Right lobe of liver (tissue), 6 donors: ENCODE measurements around the gene TDRD7. TPM values are rescaled to one million over a fixed set of nuclear protein-coding genes. Genes with fewer than 3 reads are reported as not detected.

Source experiments
- ATAC-seq, 4 donors: fragments of 200-7000 bp; cut with Tn5 transposase; one replicate each; pipeline ENCODE4 v1.9.1; 2020; ENCODE audit warnings: mild to moderate bottlenecking in 4 of 4, moderate library complexity in 4 of 4
- DNase-seq, 3 donors: peaks; one replicate each; pipeline ENCODE4 v3.0.0-alpha.2; 2020
- H3K27ac ChIP-seq, 3 donors: fragments of 200-600 bp; one replicate each; pipeline ENCODE4 v1.8.0; 2022
- H3K27me3 ChIP-seq, 2 donors: fragments of 200-600 bp; one replicate each; pipeline ENCODE4 v1.8.0; 2022
- H3K36me3 ChIP-seq, 4 donors: fragments of 200-600 bp; sonication (generic) in 1 of 4; one replicate each; pipeline versions ENCODE4 v1.5.1 to v1.8.0; 2017 to 2022; ENCODE audit warnings: control low read depth in 1 of 4
- H3K4me1 ChIP-seq, 4 donors: fragments of 200-600 bp; sonication (generic) in 1 of 4; one replicate each; pipeline versions ENCODE4 v1.5.1 to v1.8.0; 2017 to 2022; ENCODE audit warnings: control low read depth in 1 of 4
- H3K4me3 ChIP-seq, 3 donors: fragments of 200-600 bp; one replicate each; pipeline ENCODE4 v1.8.0; 2022
- H3K9me3 ChIP-seq, 4 donors: fragments of 200-600 bp; sonication (generic) in 1 of 4; one replicate each; pipeline versions ENCODE4 v1.5.1 to v1.8.0; 2017 to 2022; ENCODE audit warnings: control low read depth in 1 of 4
- CTCF ChIP-seq, 4 donors: fragments of 200-600 bp in 3 of 4; fragments of 450-650 bp in 1 of 4; IDR thresholded peaks; one replicate each; pipeline versions ENCODE4 v1.5.1 to v1.8.0; 2016 to 2022; ENCODE audit warnings: antibody characterized with exemption in 4 of 4, mild to moderate bottlenecking in 2 of 4
- POLR2A ChIP-seq: fragments of 450-650 bp; IDR thresholded peaks from one replicate; pipeline ENCODE4 v1.6.1; 2017; ENCODE audit warnings: antibody characterized with exemption, mild to moderate bottlenecking
- WGBS: methylation state at CpG from one replicate; pipeline ENCODE4 v1.1.6; 2018; ENCODE audit warnings: low coverage, low lambda C conversion rate; ENCODE audit not compliant: insufficient coverage; ENCODE audit errors: missing lambda C conversion rate; 5-methylcytosine and 5-hydroxymethylcytosine counted together
- intact Hi-C, 2 donors: fragments of 100-400 bp; cut with DNase I; formaldehyde crosslinking; loops; one replicate each; pipeline versions ENCODE4 v1.11.2 to v1.14.1; 2022
- total RNA-seq, 6 experiments: library from RNA; depleted of rRNA in 2 of 6; stranded (reverse); fragments of >200 nt in 2 of 6; fragmentation: NEBNext Ultra II Directional in 3 of 6; extraction: Animal tissue kit (Norgen Biotek cat#: 25700) in 3 of 6; gene quantifications; one replicate each; pipeline versions ENCODE4 v1.1.0 to v1.2.4, GENCODE V29; 2016 to 2023
- donor health status: DM: no; HTN: yes; CAD: no.
- donor health status: DM: no; HTN: no; CAD: no.
- donor health status: DM: no; HTN: no; CAD: no.
- donor health status: DM: no; HTN: yes; CAD: no.
- donor health status: DM: no; HTN: yes; CAD: no.

The TDRD7 gene
- total RNA-seq, 6 experiments from 2014 or later: 4.2 to 8.7 (median 6.8) TPM

DNA sequence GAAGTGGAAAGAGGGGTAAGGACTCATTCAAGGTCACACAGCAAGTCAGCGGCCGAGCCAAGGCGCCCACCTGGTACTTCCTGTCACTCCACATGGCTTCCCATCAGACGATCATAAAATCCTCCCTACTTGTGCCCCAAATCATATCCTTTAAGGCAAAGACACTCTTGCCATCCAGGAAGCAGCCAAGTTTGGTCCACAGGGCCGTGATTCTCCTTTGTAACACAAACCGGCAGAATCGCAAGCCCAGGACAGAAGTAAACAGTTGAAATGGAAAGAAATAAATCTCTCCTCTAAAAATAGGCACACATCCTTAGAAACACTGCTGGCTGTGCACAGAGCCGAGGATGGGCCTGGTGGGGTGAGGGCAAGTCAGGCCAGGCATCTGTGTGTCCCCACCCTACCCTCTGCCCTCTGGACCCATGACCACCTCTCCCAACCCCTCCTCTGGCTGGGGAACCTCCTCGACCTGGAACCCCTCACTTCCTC is 120.0 kb downstream of the TDRD7 start:
- WGBS: 74% methylated on average over 8 of the region's 9 CpGs
- H3K4me3 ChIP-seq: no peak overlapping the region
- H3K9me3 ChIP-seq: no peaks in the 10 kb centered on the region
- H3K36me3 ChIP-seq: no peaks in the 10 kb centered on the region
- intact Hi-C loops: no loop called here
- H3K27me3 ChIP-seq: no peaks in the 10 kb centered on the region
- H3K4me1 ChIP-seq: no peaks in the 10 kb centered on the region
- DNase-seq (no peak), ATAC-seq (peak in 1 of 4 donors; percentile 18)
- TF ChIP-seq CTCF (IDR thresholded peaks at IDR 0.05) (no peak), POLR2A (no peak)
- H3K27ac ChIP-seq: no peak overlapping the region

GRCh38 chr9:97534185-97534584 is 122.3 kb downstream of the TDRD7 start:
- Histone ChIP-seq H3K27me3 (no peaks in the 10 kb centered on the region), H3K4me1 (no peaks in the 10 kb centered on the region), H3K27ac (no peak overlapping the region), H3K9me3 (no peaks in the 10 kb centered on the region), H3K36me3 (no peaks in the 10 kb centered on the region), H3K4me3 (no peak overlapping the region)
- 36% methylated on average over 3 of the region's 3 CpGs for WGBS
- DNase-seq (no peak), ATAC-seq (peak; percentile 39 to 71 (median 50))
- TF ChIP-seq CTCF (IDR thresholded peaks at IDR 0.05) (no peak), POLR2A (no peak)
- intact Hi-C loops: no loop called here

DNA sequence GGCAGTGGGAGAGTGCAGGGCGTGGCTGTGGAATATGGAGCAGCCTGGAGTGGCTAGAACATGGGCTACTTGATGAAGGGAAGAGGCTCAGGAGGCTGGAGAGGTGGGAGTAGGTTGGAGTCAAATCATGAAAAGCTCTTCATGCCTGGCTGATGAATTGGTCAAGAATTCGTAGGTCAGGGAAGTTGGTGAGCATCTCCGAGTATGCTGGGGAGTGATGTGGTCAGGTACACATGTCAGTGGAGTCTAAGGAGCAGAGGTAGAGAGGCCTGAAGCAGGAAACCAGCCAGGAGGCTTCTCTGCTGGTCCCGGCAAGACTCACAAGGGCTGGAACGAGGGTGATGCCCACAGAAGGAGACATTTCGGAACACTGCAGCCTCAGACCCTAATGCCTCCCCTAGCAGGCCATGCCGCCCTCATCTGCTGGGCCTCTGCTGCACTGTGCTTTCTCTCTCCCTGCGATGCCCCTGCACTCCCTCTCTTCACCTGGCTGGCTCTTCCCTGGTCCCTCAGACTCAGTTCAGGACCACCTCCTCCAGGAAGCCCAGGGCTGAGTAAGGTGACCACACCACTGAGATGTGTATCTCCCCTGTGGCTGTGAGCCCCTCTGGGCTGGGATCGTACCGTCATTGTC is 123.2 kb downstream of the TDRD7 start:
- H3K27me3 ChIP-seq: no peaks in the 10 kb centered on the region
- ATAC-seq: peak in 1 of 4 donors; percentile 11
- H3K4me3 ChIP-seq: no peak overlapping the region
- H3K4me1 ChIP-seq: no peaks in the 10 kb centered on the region
- intact Hi-C loops: no loop called here
- H3K27ac ChIP-seq: no peak overlapping the region
- WGBS: 94% methylated on average over 5 of the region's 10 CpGs
- no peak for TF ChIP-seq CTCF (IDR thresholded peaks at IDR 0.05)
- TF ChIP-seq POLR2A: no peak
- DNase-seq: no peak
- no peaks in the 10 kb centered on the region for H3K9me3 ChIP-seq
- no peaks in the 10 kb centered on the region for H3K36me3 ChIP-seq

- no peaks in the 10 kb centered on the region for H3K36me3 ChIP-seq
- H3K4me1 ChIP-seq: no peaks in the 10 kb centered on the region
- ATAC-seq (no peak), DNase-seq (no peak)
- H3K4me3 ChIP-seq: no peak overlapping the region
- H3K27me3 ChIP-seq: no peaks in the 10 kb centered on the region
- TF ChIP-seq POLR2A: no peak
- TF ChIP-seq CTCF (IDR thresholded peaks at IDR 0.05): no peak
- intact Hi-C loops: no loop called here
- 100% methylated on average over 1 of the region's 5 CpGs for WGBS
- H3K27ac ChIP-seq: no peak overlapping the region
- no peaks in the 10 kb centered on the region for H3K9me3 ChIP-seq
Measured at GRCh38 chr9:97535771-97536170, 123.9 kb downstream of the TDRD7 start.
